ENCODE measurements around the gene STIP1. TPM values are rescaled to one million over a fixed set of nuclear protein-coding genes. Genes with fewer than 3 reads are reported as not detected.

The STIP1 gene
- polyA plus RNA-seq = 10 to 100 TPM; 60.0 to 69.4 TPM

DNA sequence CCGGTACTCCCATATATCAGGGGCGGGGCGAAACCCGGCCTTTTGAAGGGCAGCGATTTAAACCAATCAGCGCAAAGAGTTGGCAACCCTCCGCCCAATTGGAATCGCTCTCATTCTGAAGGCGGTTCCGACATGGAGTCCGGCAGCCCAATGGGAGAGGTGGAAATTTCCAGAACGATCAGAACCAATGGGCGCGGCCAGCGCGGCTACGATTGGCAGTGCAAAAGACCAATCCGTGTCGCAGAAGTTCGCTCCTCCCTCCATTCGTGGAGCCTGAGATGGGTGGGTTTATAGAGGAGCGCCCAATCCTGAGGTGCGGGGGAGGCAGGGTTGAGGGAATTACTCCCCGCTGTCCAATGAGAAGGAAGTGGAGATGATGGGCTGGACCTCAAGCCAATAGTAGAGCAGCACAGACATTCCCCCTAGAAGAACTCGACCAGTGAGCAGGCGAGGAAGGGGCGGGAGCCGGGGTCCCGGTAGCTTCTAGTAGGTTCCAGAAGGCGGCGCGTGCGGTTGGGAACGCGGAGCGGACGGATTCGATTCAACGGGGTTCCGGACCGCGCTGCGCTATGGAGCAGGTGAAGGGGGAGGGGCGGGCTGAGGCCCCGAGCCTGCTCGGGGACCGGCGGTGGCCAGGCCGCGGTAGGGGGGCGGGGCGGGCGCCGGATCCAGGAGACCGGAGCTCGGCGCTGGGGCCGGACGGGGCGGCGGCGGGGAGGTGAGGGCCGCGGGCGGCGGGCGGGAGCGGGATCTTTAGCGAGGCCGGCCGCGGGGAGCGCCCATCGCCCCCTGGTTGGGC lies at the start of gene STIP1:
Gene STIP1 (plus strand): TSS at position 479 of the 799 bp plus-strand sequence. CDS start 91 bp downstream, at position 570.
- H3K36me3 ChIP-seq (ENCODE audit: control insufficient read depth in 2 of 2, insufficient read depth in 2 of 2, low read length in 1 of 2) = no peaks in the 10 kb centered on the region
- no peaks in the 10 kb centered on the region for H3K27me3 ChIP-seq (ENCODE audit: control insufficient read depth in 1 of 2, insufficient read depth in 2 of 2, low read length in 2 of 2)
- peak within 1 kb of the TSS; percentile 68 to 75 for H3K4me3 ChIP-seq (ENCODE audit: low read depth in 1 of 2, low read length in 2 of 2)
- peaks cover 0 to 8% of the 10 kb centered on the region in 2 donors for H3K4me1 ChIP-seq (ENCODE audit: control insufficient read depth in 2 of 2, insufficient read depth in 2 of 2, low read length in 1 of 2)
- peak within 1 kb of the TSS; percentile 96 to 97 for H3K27ac ChIP-seq (ENCODE audit: low read depth in 2 of 2, low read length in 1 of 2)
- 0 to 1% methylated on average over 65 to 74 of the region's 74 CpGs for WGBS, 2 donors
- no peaks in the 10 kb centered on the region for H3K9me3 ChIP-seq (ENCODE audit: control insufficient read depth in 2 of 2, insufficient read depth in 1 of 2, low read depth in 1 of 2, low read length in 1 of 2)

GRCh38 chr11:64136765-64137441 lies 49.1 kb upstream of the STIP1 start:
- no peaks in the 10 kb centered on the region for H3K4me1 ChIP-seq (ENCODE audit: control insufficient read depth in 2 of 2, insufficient read depth in 2 of 2, low read length in 1 of 2)
- no peak overlapping the region for H3K4me3 ChIP-seq (ENCODE audit: low read depth in 1 of 2, low read length in 2 of 2)
- H3K27ac ChIP-seq (ENCODE audit: low read depth in 2 of 2, low read length in 1 of 2) = no peak overlapping the region
- no peaks in the 10 kb centered on the region for H3K9me3 ChIP-seq (ENCODE audit: control insufficient read depth in 2 of 2, insufficient read depth in 1 of 2, low read depth in 1 of 2, low read length in 1 of 2)
- H3K36me3 ChIP-seq (ENCODE audit: control insufficient read depth in 2 of 2, insufficient read depth in 2 of 2, low read length in 1 of 2) = no peaks in the 10 kb centered on the region
- WGBS, 2 donors = 80 to 85% methylated on average over 17 of the region's 17 CpGs
- H3K27me3 ChIP-seq (ENCODE audit: control insufficient read depth in 1 of 2, insufficient read depth in 2 of 2, low read length in 2 of 2) = no peaks in the 10 kb centered on the region

GRCh38 chr11:64138398-64138797 lies 47.6 kb upstream of the STIP1 start:
- H3K4me3 ChIP-seq (ENCODE audit: low read depth in 1 of 2, low read length in 2 of 2) = no peak overlapping the region
- no peak overlapping the region for H3K27ac ChIP-seq (ENCODE audit: low read depth in 2 of 2, low read length in 1 of 2)
- 79 to 82% methylated on average over 16 of the region's 16 CpGs for WGBS, 2 donors
- no peaks in the 10 kb centered on the region for H3K4me1 ChIP-seq (ENCODE audit: control insufficient read depth in 2 of 2, insufficient read depth in 2 of 2, low read length in 1 of 2)
- no peaks in the 10 kb centered on the region for H3K27me3 ChIP-seq (ENCODE audit: control insufficient read depth in 1 of 2, insufficient read depth in 2 of 2, low read length in 2 of 2)
- H3K9me3 ChIP-seq (ENCODE audit: control insufficient read depth in 2 of 2, insufficient read depth in 1 of 2, low read depth in 1 of 2, low read length in 1 of 2) = no peaks in the 10 kb centered on the region
- H3K36me3 ChIP-seq (ENCODE audit: control insufficient read depth in 2 of 2, insufficient read depth in 2 of 2, low read length in 1 of 2) = no peaks in the 10 kb centered on the region

DNA sequence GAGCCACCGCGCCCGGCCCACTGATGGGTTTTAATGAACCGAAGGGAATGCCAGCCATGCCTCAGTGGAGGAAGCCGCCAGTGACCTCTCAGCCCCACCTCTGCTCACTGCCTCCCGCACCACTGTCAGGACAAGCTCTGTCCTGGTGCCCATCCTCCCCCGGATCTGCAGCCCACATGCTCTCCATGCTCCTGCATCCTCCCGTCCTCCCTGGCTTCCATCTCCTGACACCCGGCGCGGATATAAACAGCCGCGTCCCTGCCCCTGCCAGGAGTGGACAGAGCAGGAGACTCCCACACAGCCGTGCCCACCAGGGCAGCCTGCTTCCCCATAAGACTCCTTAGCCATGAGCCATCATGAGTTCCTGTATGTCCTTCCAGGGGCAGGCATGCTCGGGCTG lies 46.9 kb upstream of the STIP1 start:
- Histone ChIP-seq H3K27ac (ENCODE audit: low read depth in 2 of 2, low read length in 1 of 2) (no peak overlapping the region), H3K9me3 (ENCODE audit: control insufficient read depth in 2 of 2, insufficient read depth in 1 of 2, low read depth in 1 of 2, low read length in 1 of 2) (no peaks in the 10 kb centered on the region), H3K36me3 (ENCODE audit: control insufficient read depth in 2 of 2, insufficient read depth in 2 of 2, low read length in 1 of 2) (no peaks in the 10 kb centered on the region), H3K4me3 (ENCODE audit: low read depth in 1 of 2, low read length in 2 of 2) (no peak overlapping the region), H3K27me3 (ENCODE audit: control insufficient read depth in 1 of 2, insufficient read depth in 2 of 2, low read length in 2 of 2) (no peaks in the 10 kb centered on the region), H3K4me1 (ENCODE audit: control insufficient read depth in 2 of 2, insufficient read depth in 2 of 2, low read length in 1 of 2) (no peaks in the 10 kb centered on the region)
- WGBS, 2 donors = 86 to 89% methylated on average over 15 of the region's 15 CpGs

- no peak overlapping the region for H3K27ac ChIP-seq (ENCODE audit: low read depth in 2 of 2, low read length in 1 of 2)
- no peaks in the 10 kb centered on the region for H3K27me3 ChIP-seq (ENCODE audit: control insufficient read depth in 1 of 2, insufficient read depth in 2 of 2, low read length in 2 of 2)
- no peak overlapping the region for H3K4me3 ChIP-seq (ENCODE audit: low read depth in 1 of 2, low read length in 2 of 2)
- no peaks in the 10 kb centered on the region for H3K4me1 ChIP-seq (ENCODE audit: control insufficient read depth in 2 of 2, insufficient read depth in 2 of 2, low read length in 1 of 2)
- no peaks in the 10 kb centered on the region for H3K36me3 ChIP-seq (ENCODE audit: control insufficient read depth in 2 of 2, insufficient read depth in 2 of 2, low read length in 1 of 2)
- no peaks in the 10 kb centered on the region for H3K9me3 ChIP-seq (ENCODE audit: control insufficient read depth in 2 of 2, insufficient read depth in 1 of 2, low read depth in 1 of 2, low read length in 1 of 2)
- 88 to 92% methylated on average over 8 of the region's 8 CpGs for WGBS, 2 donors
Observed at GRCh38 chr11:64140082-64140481, 45.9 kb upstream of the STIP1 start.

DNA sequence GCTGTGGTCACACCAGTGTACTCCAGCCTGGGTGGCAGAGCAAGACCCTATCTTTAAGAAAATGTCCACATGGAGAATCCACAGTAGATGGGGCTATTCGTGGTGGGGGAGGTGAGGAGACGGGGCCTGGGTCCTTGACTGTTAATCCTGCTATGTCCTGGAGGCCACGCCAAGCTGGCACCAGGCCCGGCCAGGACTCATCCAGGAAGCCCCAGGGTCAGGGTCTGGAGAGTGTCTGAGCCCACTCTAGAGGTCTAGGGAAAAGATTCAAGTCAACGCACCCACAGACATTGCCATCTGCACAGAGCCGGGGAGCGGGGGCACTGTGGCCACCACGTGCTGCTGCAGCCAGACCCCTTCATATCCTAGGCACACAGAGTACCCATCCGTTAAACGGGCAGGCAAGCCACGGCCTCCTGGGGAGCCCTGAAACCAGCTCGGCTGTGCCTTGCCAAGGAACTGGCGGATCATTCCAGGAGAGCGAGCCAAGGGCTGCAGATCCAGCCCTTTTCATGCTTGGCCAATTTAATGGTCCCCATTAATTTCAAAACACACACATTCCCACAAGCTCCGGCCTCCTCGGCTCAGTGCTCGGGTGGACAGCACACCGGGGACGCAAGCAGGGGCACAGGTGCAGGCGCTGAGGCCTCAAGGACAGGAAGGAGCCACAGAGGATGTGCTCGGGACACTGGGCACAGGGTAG lies 44.7 kb upstream of the STIP1 start:
- Histone ChIP-seq H3K9me3 (ENCODE audit: control insufficient read depth in 2 of 2, insufficient read depth in 1 of 2, low read depth in 1 of 2, low read length in 1 of 2) (no peaks in the 10 kb centered on the region), H3K27me3 (ENCODE audit: control insufficient read depth in 1 of 2, insufficient read depth in 2 of 2, low read length in 2 of 2) (no peaks in the 10 kb centered on the region), H3K36me3 (ENCODE audit: control insufficient read depth in 2 of 2, insufficient read depth in 2 of 2, low read length in 1 of 2) (no peaks in the 10 kb centered on the region), H3K4me1 (ENCODE audit: control insufficient read depth in 2 of 2, insufficient read depth in 2 of 2, low read length in 1 of 2) (no peaks in the 10 kb centered on the region), H3K4me3 (ENCODE audit: low read depth in 1 of 2, low read length in 2 of 2) (no peak overlapping the region), H3K27ac (ENCODE audit: low read depth in 2 of 2, low read length in 1 of 2) (no peak overlapping the region)
- 70 to 73% methylated on average over 21 of the region's 21 CpGs for WGBS, 2 donors

GRCh38 chr11:64144587-64145472 lies 41.1 kb upstream of the STIP1 start:
- Histone ChIP-seq H3K9me3 (ENCODE audit: control insufficient read depth in 2 of 2, insufficient read depth in 1 of 2, low read depth in 1 of 2, low read length in 1 of 2) (no peaks in the 10 kb centered on the region), H3K27me3 (ENCODE audit: control insufficient read depth in 1 of 2, insufficient read depth in 2 of 2, low read length in 2 of 2) (no peaks in the 10 kb centered on the region), H3K4me1 (ENCODE audit: control insufficient read depth in 2 of 2, insufficient read depth in 2 of 2, low read length in 1 of 2) (no peaks in the 10 kb centered on the region), H3K27ac (ENCODE audit: low read depth in 2 of 2, low read length in 1 of 2) (no peak overlapping the region), H3K36me3 (ENCODE audit: control insufficient read depth in 2 of 2, insufficient read depth in 2 of 2, low read length in 1 of 2) (peaks cover 0 to 2% of the 10 kb centered on the region in 2 donors), H3K4me3 (ENCODE audit: low read depth in 1 of 2, low read length in 2 of 2) (no peak overlapping the region)
- 93 to 94% methylated on average over 41 of the region's 41 CpGs for WGBS, 2 donors

GRCh38 chr11:64146036-64146955 lies 39.7 kb upstream of the STIP1 start:
- Histone ChIP-seq H3K27ac (ENCODE audit: low read depth in 2 of 2, low read length in 1 of 2) (no peak overlapping the region), H3K4me3 (ENCODE audit: low read depth in 1 of 2, low read length in 2 of 2) (no peak overlapping the region), H3K36me3 (ENCODE audit: control insufficient read depth in 2 of 2, insufficient read depth in 2 of 2, low read length in 1 of 2) (peaks cover 0 to 2% of the 10 kb centered on the region in 2 donors), H3K27me3 (ENCODE audit: control insufficient read depth in 1 of 2, insufficient read depth in 2 of 2, low read length in 2 of 2) (no peaks in the 10 kb centered on the region), H3K9me3 (ENCODE audit: control insufficient read depth in 2 of 2, insufficient read depth in 1 of 2, low read depth in 1 of 2, low read length in 1 of 2) (no peaks in the 10 kb centered on the region), H3K4me1 (ENCODE audit: control insufficient read depth in 2 of 2, insufficient read depth in 2 of 2, low read length in 1 of 2) (no peaks in the 10 kb centered on the region)
- WGBS, 2 donors = 77 to 79% methylated on average over 22 of the region's 22 CpGs

All from esophagus (tissue), 2 donors.